ENCODE measurements around the gene WDR74. TPM values are rescaled to one million over a fixed set of nuclear protein-coding genes. Genes with fewer than 3 reads are reported as not detected.

Gene WDR74
- total and polyA plus RNA-seq, 9 of the 15 experiments (the other 6 are each of a cell fraction or from before 2014, with no cell fraction given), result 32.7 to 210 (median 114) TPM

- TF ChIP-seq ZNF609 (CRISPR knock-in tag; IDR thresholded peaks at IDR 0.05; ENCODE audit: borderline replicate concordance), result peak; percentile 100
- no peak for TF ChIP-seq RERE (CRISPR knock-in tag; IDR thresholded peaks at IDR 0.05; ENCODE audit: borderline replicate concordance)
- TF ChIP-seq PHTF2 (CRISPR knock-in tag; IDR thresholded peaks at IDR 0.05), result peak; percentile 100
- peak; percentile 78 for TF ChIP-seq ZNF766 (CRISPR knock-in tag; conservative IDR thresholded peaks at IDR 0.05)
- TF ChIP-seq CREB3 (tag; conservative IDR thresholded peaks at IDR 0.05; ENCODE audit: low read depth), result no peak
- TF ChIP-seq ZNF445 (CRISPR knock-in tag; IDR thresholded peaks at IDR 0.05; ENCODE audit: low read depth), result peak; percentile 99
- TF ChIP-seq BCOR (IDR thresholded peaks at IDR 0.05), result peak; percentile 92
- TF ChIP-seq SMAD1 (IDR thresholded peaks at IDR 0.05; ENCODE audit: low read depth, low read length, partially characterized antibody), result peak; percentile 100
- no peak for TF ChIP-seq ATF2 (CRISPR knock-in tag; IDR thresholded peaks at IDR 0.05)
- TF ChIP-seq STAT5A (IDR thresholded peaks at IDR 0.05; ENCODE audit: borderline replicate concordance, low read length), result peak; percentile 75
- peak; percentile 96 for TF ChIP-seq ZNF23 (CRISPR knock-in tag; IDR thresholded peaks at IDR 0.05)
- TF ChIP-seq PHF8 (IDR thresholded peaks at IDR 0.05; ENCODE audit: borderline replicate concordance, low read length), result no peak
- TF ChIP-seq TAF15 (IDR thresholded peaks at IDR 0.05; ENCODE audit: low read depth, low read length), result no peak
- no peak; the same call in 1 of the 2 replicates for TF ChIP-seq ZNF124 (CRISPR knock-in tag; IDR thresholded peaks at IDR 0.05)
Observed at GRCh38 chr11:62841361-62842170, 2.2 kb upstream of the WDR74 start (continued).

All from K562 (cell line).